ENCODE measurements around the gene VMAC.

Gene VMAC

GRCh38 chr19:5958074-5958850 lies 53.6 kb downstream of the VMAC start:
- peaks cover 81% of the 10 kb centered on the region for H3K4me1 ChIP-seq (ENCODE audit: control insufficient read depth, insufficient read depth, low read length)
- H3K27me3 ChIP-seq (ENCODE audit: control insufficient read depth, insufficient read depth, low read length): no peaks in the 10 kb centered on the region
- H3K4me3 ChIP-seq (ENCODE audit: low read depth, low read length): peak overlapping the region; percentile 19; the same call in 1 of the 2 replicates
- H3K9ac ChIP-seq (ENCODE audit: low read length): peak overlapping the region; percentile 45
- H3K36me3 ChIP-seq (ENCODE audit: control insufficient read depth, insufficient read depth, low read length): no peaks in the 10 kb centered on the region
- H3K27ac ChIP-seq (ENCODE audit: low read depth, low read length): no peak overlapping the region
- H3K9me3 ChIP-seq (ENCODE audit: control insufficient read depth, insufficient read depth, low read depth, low read length): no peaks in the 10 kb centered on the region

GRCh38 chr19:5958851-5959122 lies 54.1 kb downstream of the VMAC start:
- Histone ChIP-seq H3K4me1 (ENCODE audit: control insufficient read depth, insufficient read depth, low read length) (peaks cover 75% of the 10 kb centered on the region), H3K9ac (ENCODE audit: low read length) (no peak overlapping the region), H3K27ac (ENCODE audit: low read depth, low read length) (no peak overlapping the region)

GRCh38 chr19:5959260-5960004 lies 54.8 kb downstream of the VMAC start:
- Histone ChIP-seq H3K27me3 (ENCODE audit: control insufficient read depth, insufficient read depth, low read length) (no peaks in the 10 kb centered on the region), H3K4me1 (ENCODE audit: control insufficient read depth, insufficient read depth, low read length) (peaks cover 72% of the 10 kb centered on the region), H3K36me3 (ENCODE audit: control insufficient read depth, insufficient read depth, low read length) (no peaks in the 10 kb centered on the region), H3K9ac (ENCODE audit: low read length) (no peak overlapping the region), H3K9me3 (ENCODE audit: control insufficient read depth, insufficient read depth, low read depth, low read length) (no peaks in the 10 kb centered on the region), H3K4me3 (ENCODE audit: low read depth, low read length) (no peak overlapping the region), H3K27ac (ENCODE audit: low read depth, low read length) (no peak overlapping the region)

More at GRCh38 chr19:5958851-5959122, 54.1 kb downstream of the VMAC start:
- no peaks in the 10 kb centered on the region for H3K36me3 ChIP-seq (ENCODE audit: control insufficient read depth, insufficient read depth, low read length)
- H3K27me3 ChIP-seq (ENCODE audit: control insufficient read depth, insufficient read depth, low read length): no peaks in the 10 kb centered on the region
- H3K4me3 ChIP-seq (ENCODE audit: low read depth, low read length): peak overlapping the region; percentile 19; the same call in 1 of the 2 replicates
- no peaks in the 10 kb centered on the region for H3K9me3 ChIP-seq (ENCODE audit: control insufficient read depth, insufficient read depth, low read depth, low read length)

All from HUES6 (cell line).